ENCODE results near the gene MBIP. TPM values are rescaled to one million over a fixed set of nuclear protein-coding genes. Genes with fewer than 3 reads are reported as not detected.

MBIP gene
- total RNA-seq, 1 donor from 2014 or later, result 119 TPM

DNA sequence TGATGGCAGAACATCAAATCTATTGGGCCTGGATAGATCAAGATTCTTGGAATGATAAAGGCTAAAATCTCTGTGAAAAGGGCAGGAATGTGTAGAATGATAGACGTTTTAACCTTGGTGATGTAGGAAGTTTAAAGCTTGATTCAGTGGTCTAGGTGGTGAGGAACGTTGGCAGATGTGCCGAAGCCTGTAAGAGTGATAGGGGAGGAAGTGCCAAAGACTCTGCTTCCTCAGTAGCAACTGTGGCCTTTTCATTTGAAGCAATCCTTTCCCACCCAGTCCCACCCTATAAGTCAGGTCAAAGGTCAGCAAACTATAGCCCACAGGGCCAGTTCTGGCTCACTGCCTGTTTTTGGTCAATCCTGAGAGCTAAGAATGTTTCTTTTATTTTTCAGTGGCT is 62.2 kb downstream of the MBIP start:
- intact Hi-C loops (cut with DNase I), result no loop called here
- no peak overlapping the region for H3K4me3 ChIP-seq
- H3K27me3 ChIP-seq, result no peaks in the 10 kb centered on the region
- TF ChIP-seq, protein P1, sequence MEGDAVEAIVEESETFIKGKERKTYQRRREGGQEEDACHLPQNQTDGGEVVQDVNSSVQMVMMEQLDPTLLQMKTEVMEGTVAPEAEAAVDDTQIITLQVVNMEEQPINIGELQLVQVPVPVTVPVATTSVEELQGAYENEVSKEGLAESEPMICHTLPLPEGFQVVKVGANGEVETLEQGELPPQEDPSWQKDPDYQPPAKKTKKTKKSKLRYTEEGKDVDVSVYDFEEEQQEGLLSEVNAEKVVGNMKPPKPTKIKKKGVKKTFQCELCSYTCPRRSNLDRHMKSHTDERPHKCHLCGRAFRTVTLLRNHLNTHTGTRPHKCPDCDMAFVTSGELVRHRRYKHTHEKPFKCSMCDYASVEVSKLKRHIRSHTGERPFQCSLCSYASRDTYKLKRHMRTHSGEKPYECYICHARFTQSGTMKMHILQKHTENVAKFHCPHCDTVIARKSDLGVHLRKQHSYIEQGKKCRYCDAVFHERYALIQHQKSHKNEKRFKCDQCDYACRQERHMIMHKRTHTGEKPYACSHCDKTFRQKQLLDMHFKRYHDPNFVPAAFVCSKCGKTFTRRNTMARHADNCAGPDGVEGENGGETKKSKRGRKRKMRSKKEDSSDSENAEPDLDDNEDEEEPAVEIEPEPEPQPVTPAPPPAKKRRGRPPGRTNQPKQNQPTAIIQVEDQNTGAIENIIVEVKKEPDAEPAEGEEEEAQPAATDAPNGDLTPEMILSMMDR (IDR thresholded peaks at IDR 0.05), result no peak
- H3K9me3 ChIP-seq, result no peaks in the 10 kb centered on the region
- ATAC-seq (no peak), DNase-seq (no peak)
- H3K27ac ChIP-seq, result no peak overlapping the region
- peaks cover 15% of the 10 kb centered on the region for H3K4me1 ChIP-seq
- H3K36me3 ChIP-seq, result no peaks in the 10 kb centered on the region

DNA sequence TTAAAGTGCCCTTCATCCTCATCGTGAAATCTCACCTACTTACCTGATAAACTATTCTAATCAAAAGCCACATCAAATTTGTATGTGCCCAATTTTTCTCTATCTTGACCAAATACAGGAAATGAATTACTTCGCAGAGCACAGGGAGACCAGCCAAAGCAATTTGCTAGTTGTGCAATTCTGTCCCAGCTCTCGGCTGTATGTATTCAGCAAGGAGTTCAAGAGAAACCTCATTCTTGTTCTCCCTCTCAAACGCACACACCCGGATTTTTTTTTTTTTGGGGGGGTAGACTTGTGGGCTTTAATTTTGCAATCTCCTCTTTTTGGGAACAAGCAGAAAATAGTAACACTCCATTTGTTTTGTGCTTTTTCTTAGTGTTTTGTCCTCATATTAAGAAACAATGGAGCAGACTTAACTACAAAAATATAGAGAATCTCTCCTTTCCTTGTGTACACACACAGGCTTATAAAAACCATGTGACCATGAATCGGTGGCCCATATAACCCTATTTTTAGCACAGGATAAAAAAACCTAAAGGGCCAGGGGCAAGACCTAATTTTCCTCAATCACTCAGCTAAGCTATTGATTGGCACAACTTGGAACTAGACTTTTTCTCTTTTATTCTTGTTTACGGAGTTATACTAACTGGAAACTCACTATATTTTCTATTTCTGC is 64.2 kb downstream of the MBIP start:
- H3K27ac ChIP-seq, result peak overlapping the region; percentile 72
- TF ChIP-seq, protein P1 (IDR thresholded peaks at IDR 0.05), result no peak
- DNase-seq (no peak), ATAC-seq (peak; percentile 91)
- no peak overlapping the region for H3K4me3 ChIP-seq
- no peaks in the 10 kb centered on the region for H3K9me3 ChIP-seq
- intact Hi-C loops (cut with DNase I), result no loop called here
- H3K36me3 ChIP-seq, result no peaks in the 10 kb centered on the region
- H3K4me1 ChIP-seq, result peaks cover 15% of the 10 kb centered on the region
- no peaks in the 10 kb centered on the region for H3K27me3 ChIP-seq

DNA sequence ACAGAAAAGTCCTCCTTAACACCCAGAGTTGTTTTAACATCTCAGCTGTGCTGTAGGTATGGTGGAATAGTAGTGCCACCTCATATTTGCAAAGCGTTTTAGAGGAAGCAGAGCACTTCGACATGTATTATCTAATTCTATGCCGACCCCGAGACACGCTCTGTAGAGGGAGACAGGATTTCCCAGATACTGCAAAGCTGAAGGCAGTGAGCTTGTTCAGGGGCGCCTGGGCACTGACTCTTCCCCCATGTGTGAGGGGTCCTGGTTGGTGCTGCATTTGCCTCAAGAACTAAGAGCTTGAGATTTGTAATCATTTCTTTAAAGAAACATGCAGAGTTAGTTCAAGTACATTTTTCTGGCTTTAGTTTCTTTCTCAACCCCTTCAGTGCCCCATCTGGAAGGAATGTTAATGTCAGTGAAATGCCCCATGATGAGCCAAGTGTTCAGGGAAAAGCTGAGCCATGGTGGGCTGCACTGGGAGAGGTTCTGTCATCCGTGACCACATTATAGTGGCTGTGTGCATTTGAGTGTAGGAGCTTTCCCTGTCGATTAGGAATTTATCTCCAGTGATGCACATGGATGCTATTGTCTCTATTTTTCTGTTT is 66.3 kb downstream of the MBIP start:
- Histone ChIP-seq H3K4me3 (no peak overlapping the region), H3K27me3 (no peaks in the 10 kb centered on the region), H3K9me3 (no peaks in the 10 kb centered on the region), H3K4me1 (peaks cover 15% of the 10 kb centered on the region), H3K27ac (peak overlapping the region; percentile 65), H3K36me3 (no peaks in the 10 kb centered on the region)
- intact Hi-C loops (cut with DNase I), result no loop called here
- ATAC-seq (peak; percentile 30), DNase-seq (no peak)
- TF ChIP-seq, protein P1 (IDR thresholded peaks at IDR 0.05), result peak; percentile 27

Other genes with a start within 250 kb of the MBIP start
- gene PTCSC3, start 143.9 kb downstream of the MBIP start, total RNA-seq, result 2.8 TPM
- 177 TPM for gene NKX2-1, start 199.6 kb upstream of the MBIP start, total RNA-seq

Measured in upper lobe of right lung (tissue), 1 donor.